Skin epidermis (tissue), 12 donors: ENCODE measurements around the gene NFKBIL1.
"Not testable (repeated sequence)": the region's sequence is repeated elsewhere in the genome, so short reads cannot be mapped to it uniquely, and the experiment has no call there.

Experiments used
- H3K27ac ChIP-seq, 21 experiments: fragments of 200-600 bp; sonication (generic) in 11 of 21; one replicate each; pipeline ENCODE4 v1.5.0; 2020; ENCODE audit warnings: mild to moderate bottlenecking in 3 of 21, inconsistent platforms in 2 of 21, moderate library complexity in 2 of 21
- H3K4me3 ChIP-seq, 7 experiments: fragments of 200-600 bp; sonication (generic) in 2 of 7; one replicate each; pipeline ENCODE4 v1.5.0; 2020; ENCODE audit warnings: inconsistent platforms in 2 of 7, mild to moderate bottlenecking in 2 of 7, moderate library complexity in 1 of 7

Gene NFKBIL1

GRCh38 chr6:31546958-31547726 is at the start of gene NFKBIL1:
Gene NFKBIL1 (plus strand): TSS chr6:31547608. CDS start chr6:31547695, 87 bp downstream.
- Histone ChIP-seq H3K4me3 (peak within 1 kb of the TSS; percentile 26 to 44 (median 34)), H3K27ac (peak within 1 kb of the TSS in 20 of 21 experiments; percentile 66 to 95 (median 83))

- Histone ChIP-seq H3K4me3 (peak overlapping the region in 4 of 7 experiments; percentile 40 to 55 (median 46)), H3K27ac (no peak overlapping the region)
Observed at GRCh38 chr6:31498748-31499147, 48.7 kb upstream of the NFKBIL1 start.

GRCh38 chr6:31499648-31500047 is 47.8 kb upstream of the NFKBIL1 start:
- not testable (repeated sequence) for H3K27ac ChIP-seq, H3K4me3 ChIP-seq

- Histone ChIP-seq H3K27ac (no peak overlapping the region), H3K4me3 (no peak overlapping the region)
Observed at GRCh38 chr6:31502586-31502985, 44.8 kb upstream of the NFKBIL1 start.

- not testable (repeated sequence) for H3K4me3 ChIP-seq, H3K27ac ChIP-seq
Observed at GRCh38 chr6:31509036-31509435, 38.4 kb upstream of the NFKBIL1 start.

- Histone ChIP-seq H3K4me3 (no peak overlapping the region), H3K27ac (no peak overlapping the region)
Observed at GRCh38 chr6:31510007-31510406, 37.4 kb upstream of the NFKBIL1 start.

- no peak overlapping the region for H3K4me3 ChIP-seq
- H3K27ac ChIP-seq = no peak overlapping the region
Observed at GRCh38 chr6:31513456-31514165, 33.8 kb upstream of the NFKBIL1 start.

GRCh38 chr6:31521835-31522234 is 25.6 kb upstream of the NFKBIL1 start:
- H3K27ac ChIP-seq = no peak overlapping the region
- H3K4me3 ChIP-seq = no peak overlapping the region

- Histone ChIP-seq H3K27ac (no peak overlapping the region), H3K4me3 (no peak overlapping the region)
Observed at GRCh38 chr6:31525553-31525931, 21.9 kb upstream of the NFKBIL1 start.

- Histone ChIP-seq H3K27ac (peak overlapping the region in 1 of 21 experiments; percentile 48), H3K4me3 (no peak overlapping the region)
Observed at GRCh38 chr6:31525932-31526591, 21.3 kb upstream of the NFKBIL1 start.

- Histone ChIP-seq H3K27ac (no peak overlapping the region), H3K4me3 (no peak overlapping the region)
Observed at GRCh38 chr6:31528307-31528777, 19.1 kb upstream of the NFKBIL1 start.

GRCh38 chr6:31528821-31529328 is 18.5 kb upstream of the NFKBIL1 start, which contains the start of gene MCCD1:
Gene MCCD1 (plus strand): TSS chr6:31528962. CDS start chr6:31529015, 53 bp downstream.
- H3K27ac ChIP-seq = no peak within 1 kb of the TSS
- no peak within 1 kb of the TSS for H3K4me3 ChIP-seq

- Histone ChIP-seq H3K27ac (no peak overlapping the region), H3K4me3 (no peak overlapping the region)
Observed at GRCh38 chr6:31529329-31530150, 17.9 kb upstream of the NFKBIL1 start.

- Histone ChIP-seq H3K27ac (no peak overlapping the region), H3K4me3 (no peak overlapping the region)
Observed at GRCh38 chr6:31530659-31531058, 16.7 kb upstream of the NFKBIL1 start.

GRCh38 chr6:31531162-31531561 is 16.2 kb upstream of the NFKBIL1 start:
- no peak overlapping the region for H3K4me3 ChIP-seq
- no peak overlapping the region for H3K27ac ChIP-seq

- Histone ChIP-seq H3K27ac (no peak overlapping the region), H3K4me3 (no peak overlapping the region)
Observed at GRCh38 chr6:31531771-31532643, 15.4 kb upstream of the NFKBIL1 start.

GRCh38 chr6:31532644-31533454 is 14.6 kb upstream of the NFKBIL1 start:
- Histone ChIP-seq H3K27ac (no peak overlapping the region), H3K4me3 (no peak overlapping the region)

- no peak overlapping the region for H3K4me3 ChIP-seq
- no peak overlapping the region for H3K27ac ChIP-seq
Observed at GRCh38 chr6:31533455-31533841, 14.0 kb upstream of the NFKBIL1 start.
